Eye (tissue), 1 donor: ENCODE measurements around the gene ENTPD2.

Source experiments
- DNase-seq: peaks from one replicate; pipeline ENCODE4 v3.0.0-alpha.2; 2015

Gene ENTPD2

GRCh38 chr9:137053944-137054931, at the start of gene ENTPD2:
TSS of gene ENTPD2 (minus strand) at chr9:137054061. CDS start at chr9:137053997, 64 bp downstream.
- no peak for DNase-seq

- DNase-seq, result no peak
Measured at GRCh38 chr9:137103206-137103999, 49.5 kb upstream of the ENTPD2 start.

GRCh38 chr9:137099231-137099630, 45.4 kb upstream of the ENTPD2 start:
- no peak for DNase-seq

- DNase-seq, result no peak
Measured at GRCh38 chr9:137097761-137098462, 44.1 kb upstream of the ENTPD2 start.

- no peak for DNase-seq
Measured at GRCh38 chr9:137096785-137097546, 43.1 kb upstream of the ENTPD2 start.

- DNase-seq, result no peak
Measured at GRCh38 chr9:137095664-137096517, 42.0 kb upstream of the ENTPD2 start.

GRCh38 chr9:137089232-137089947, 35.5 kb upstream of the ENTPD2 start:
- no peak for DNase-seq

GRCh38 chr9:137088121-137088520, 34.3 kb upstream of the ENTPD2 start:
- no peak for DNase-seq

- DNase-seq, result peak; percentile 63
Measured at GRCh38 chr9:137087409-137087925, 33.6 kb upstream of the ENTPD2 start.

- peak; percentile 98 for DNase-seq
Measured at GRCh38 chr9:137086531-137087408, 32.9 kb upstream of the ENTPD2 start, which contains the start of gene MAN1B1. TSS of gene MAN1B1 (plus strand) at chr9:137086985. CDS start at chr9:137087000, 15 bp downstream.

GRCh38 chr9:137085920-137086530, 32.2 kb upstream of the ENTPD2 start:
- no peak for DNase-seq

- DNase-seq, result no peak
Measured at GRCh38 chr9:137084526-137084925, 30.7 kb upstream of the ENTPD2 start.

GRCh38 chr9:137083394-137084004, 29.6 kb upstream of the ENTPD2 start:
- peak; percentile 65 for DNase-seq

- DNase-seq, result no peak
Measured at GRCh38 chr9:137082925-137083290, 29.0 kb upstream of the ENTPD2 start.

- no peak for DNase-seq
Measured at GRCh38 chr9:137082222-137082924, 28.5 kb upstream of the ENTPD2 start.

- no peak for DNase-seq
Measured at GRCh38 chr9:137080260-137081122, 26.6 kb upstream of the ENTPD2 start.

GRCh38 chr9:137079401-137079787, 25.5 kb upstream of the ENTPD2 start:
- DNase-seq, result no peak
